Measurements from ENCODE around the gene GRAMD2B. TPM values are rescaled to one million over a fixed set of nuclear protein-coding genes. Genes with fewer than 3 reads are reported as not detected.

The GRAMD2B gene
- total RNA-seq, 1 experiment from 2014 or later: 7.2 TPM

GRCh38 chr5:126503602-126504104 is 80.4 kb downstream of the GRAMD2B start:
- no peaks in the 10 kb centered on the region for H3K9me2 ChIP-seq (ENCODE audit: insufficient read depth)
- H4K20me1 ChIP-seq (ENCODE audit: insufficient read depth): no peaks in the 10 kb centered on the region
- TF ChIP-seq SRF (IDR thresholded peaks at IDR 0.05; ENCODE audit: low read depth): no peak
- TF ChIP-seq EZH2phosphoT487 (IDR thresholded peaks at IDR 0.05; ENCODE audit: borderline replicate concordance): no peak
- no peak for TF ChIP-seq REST (IDR thresholded peaks at IDR 0.05; ENCODE audit: low read depth)
- no peak for TF ChIP-seq POLR2AphosphoS5 (IDR thresholded peaks at IDR 0.05; ENCODE audit: low read depth, low read length)
- no peak for TF ChIP-seq ATF3 (IDR thresholded peaks at IDR 0.05)
- no peak for TF ChIP-seq CBX3 (IDR thresholded peaks at IDR 0.05; ENCODE audit: low read depth)
- no peak for TF ChIP-seq EGR1 (IDR thresholded peaks at IDR 0.05; ENCODE audit: low read depth)
- TF ChIP-seq CEBPB (IDR thresholded peaks at IDR 0.05; ENCODE audit: low read depth): no peak
- TF ChIP-seq ZFX (IDR thresholded peaks at IDR 0.05): no peak
- TF ChIP-seq RAD21 (IDR thresholded peaks at IDR 0.05; ENCODE audit: low read depth): no peak
- TF ChIP-seq SP1 (IDR thresholded peaks at IDR 0.05; ENCODE audit: low read depth): no peak
- no peak for TF ChIP-seq JUND (IDR thresholded peaks at IDR 0.05)
- no peak overlapping the region for H3K4me2 ChIP-seq (ENCODE audit: low read length)
- H2AFZ ChIP-seq (ENCODE audit: low read depth, low read length, poor library complexity, severe bottlenecking): no peak overlapping the region
- H3K9me3 ChIP-seq (ENCODE audit: control insufficient read depth in 1 of 2, insufficient read depth in 1 of 2, low read depth in 1 of 2, low read length in 2 of 2): no peaks in the 10 kb centered on the region
- no peaks in the 10 kb centered on the region for H3K79me2 ChIP-seq (ENCODE audit: insufficient read depth, low read length)
- ChIA-PET POLR2A (no interaction called here), CTCF (no interaction called here), RAD21 (ENCODE audit: low non-redundant PET in 1 of 2, low total read pairs in 2 of 2, uncharacterized antibody in 2 of 2, unreplicated experiment in 2 of 2) (no interaction called here)
- BruUV-seq (replicated peaks): no TSS peak
- H3K4me1 ChIP-seq (ENCODE audit: control insufficient read depth in 1 of 2, insufficient read depth in 2 of 2, low read length in 2 of 2): peaks cover 1 to 2% of the 10 kb centered on the region in 2 experiments; a peak in 3 of 4 replicates
- no peaks in the 10 kb centered on the region for H3K27me3 ChIP-seq (ENCODE audit: insufficient read depth, low read length)
- no peak overlapping the region for H3K27ac ChIP-seq (ENCODE audit: low read depth, low read length)
- H3K4me3 ChIP-seq (replicated peaks in 1 of 2; ENCODE audit: low read depth in 1 of 2, low read length in 2 of 2): no peak overlapping the region
- H3K36me3 ChIP-seq (ENCODE audit: control insufficient read depth in 1 of 2, insufficient read depth in 2 of 2, low read length in 2 of 2): no peaks in the 10 kb centered on the region
- intact Hi-C loops (cut with micrococcal nuclease): no loop called here
- ATAC-seq (no peak), DNase-seq (ENCODE audit: low read depth, low spot score) (no peak)
- no peak overlapping the region for H3K9ac ChIP-seq (ENCODE audit: low read length)
